NCI-H2081 treated with DMSO at 0.1 percent for 48 hours (cell line): ENCODE results near the gene ATP1A2.

Experiments used
- DNase-seq: peaks from one replicate; lab custom pipeline; 2025; lab: John Stamatoyannopoulos, UW

ATP1A2 gene

GRCh38 chr1:160115545-160116282, at the start of gene ATP1A2:
Gene ATP1A2 (plus strand): TSS chr1:160115759. CDS start chr1:160115862, 103 bp downstream.
- DNase-seq: no peak

GRCh38 chr1:160066829-160067745, 48.5 kb upstream of the ATP1A2 start:
- no peak for DNase-seq

GRCh38 chr1:160068225-160068624, 47.3 kb upstream of the ATP1A2 start:
- no peak for DNase-seq

GRCh38 chr1:160069460-160070231, 45.9 kb upstream of the ATP1A2 start, which contains the start of gene KCNJ10:
Gene KCNJ10 (minus strand): TSS chr1:160070160. CDS start chr1:160042532, 27,628 bp downstream.
- DNase-seq: no peak

- no peak for DNase-seq
Measured at GRCh38 chr1:160070243-160071163, 45.1 kb upstream of the ATP1A2 start.

GRCh38 chr1:160071289-160071688, 44.3 kb upstream of the ATP1A2 start:
- DNase-seq: no peak

GRCh38 chr1:160074865-160075264, 40.7 kb upstream of the ATP1A2 start:
- DNase-seq: no peak

GRCh38 chr1:160075836-160076235, 39.7 kb upstream of the ATP1A2 start:
- no peak for DNase-seq

GRCh38 chr1:160076295-160076694, 39.3 kb upstream of the ATP1A2 start:
- DNase-seq: no peak

- no peak for DNase-seq
Measured at GRCh38 chr1:160077486-160077885, 38.1 kb upstream of the ATP1A2 start.

GRCh38 chr1:160078512-160079195, 36.9 kb upstream of the ATP1A2 start:
- no peak for DNase-seq

GRCh38 chr1:160079448-160079847, 36.1 kb upstream of the ATP1A2 start:
- DNase-seq: no peak

GRCh38 chr1:160080381-160081100, 35.0 kb upstream of the ATP1A2 start:
- DNase-seq: no peak

- DNase-seq: no peak
Measured at GRCh38 chr1:160081261-160081936, 34.2 kb upstream of the ATP1A2 start, which contains the start of gene KCNJ9. Gene KCNJ9 (plus strand): TSS chr1:160081538. CDS start chr1:160084031, 2,493 bp downstream.

- DNase-seq: no peak
Measured at GRCh38 chr1:160082487-160082886, 33.1 kb upstream of the ATP1A2 start.

GRCh38 chr1:160082926-160083325, 32.6 kb upstream of the ATP1A2 start:
- no peak for DNase-seq

GRCh38 chr1:160083968-160084770, 31.4 kb upstream of the ATP1A2 start:
- DNase-seq: peak; percentile 37

- no peak for DNase-seq
Measured at GRCh38 chr1:160084771-160085321, 30.7 kb upstream of the ATP1A2 start.
